Esophagus muscularis mucosa (tissue), 4 donors: Measurements from ENCODE around the gene SFT2D3.

Experiments
- CTCF ChIP-seq, 3 experiments: fragments of 200-600 bp in 2 of 3; fragments of 450-650 bp in 1 of 3; sonication (generic) in 2 of 3; IDR thresholded peaks; one replicate each; pipeline ENCODE4 v1.5.1; 2017 to 2019; ENCODE audit warnings: antibody characterized with exemption in 3 of 3, mild to moderate bottlenecking in 2 of 3, moderate library complexity in 1 of 3
- EP300 ChIP-seq: sonication (generic); formaldehyde crosslinking; IDR thresholded peaks from one replicate; pipeline ENCODE4 v1.6.1; 2017; ENCODE audit warnings: antibody characterized with exemption
- POLR2A ChIP-seq: fragments of 450-650 bp; IDR thresholded peaks from one replicate; pipeline ENCODE4 v1.6.1; 2017; ENCODE audit warnings: antibody characterized with exemption, moderate library complexity, mild to moderate bottlenecking, low read depth
- POLR2AphosphoS5 ChIP-seq, 2 donors: sonication (generic); formaldehyde crosslinking; IDR thresholded peaks; one replicate each; pipeline ENCODE4 v1.6.1; 2017; ENCODE audit warnings: antibody characterized with exemption in 2 of 2

- TF ChIP-seq POLR2A (no peak), POLR2AphosphoS5 (IDR thresholded peaks at IDR 0.05) (no peak), CTCF (IDR thresholded peaks at IDR 0.05) (no peak), EP300 (no peak)
Observed at GRCh38 chr2:127721978-127722355, 20.7 kb downstream of the SFT2D3 start.
